Tibial artery (tissue), 4 donors: ENCODE measurements around the gene MAML2.

Experiments
- DNase-seq, 2 donors: peaks; one replicate each; pipeline ENCODE4 v3.0.0-alpha.2; 2019
- H3K27ac ChIP-seq, 2 donors: fragments of 200-600 bp; sonication (generic) in 1 of 2; 1 replicate in 1 of 2; 2 replicates in 1 of 2; pipeline ENCODE4 v1.5.1; 2018 to 2019; ENCODE audit warnings: mild to moderate bottlenecking in 1 of 2
- H3K27me3 ChIP-seq, 2 donors: fragments of 200-600 bp; sonication (generic) in 1 of 2; one replicate each; pipeline versions ENCODE4 v1.5.1 to v1.6.0; 2016 to 2019
- H3K36me3 ChIP-seq, 3 donors: fragments of 200-600 bp; sonication (generic) in 2 of 3; one replicate each; pipeline ENCODE4 v1.5.1; 2016 to 2019; ENCODE audit warnings: mild to moderate bottlenecking in 2 of 3
- H3K4me1 ChIP-seq, 4 donors: fragments of 200-600 bp; sonication (generic) in 2 of 4; 1 replicate in 3 of 4; 2 replicates in 1 of 4; pipeline ENCODE4 v1.5.1; 2016 to 2019
- H3K4me3 ChIP-seq, 2 donors: fragments of 200-600 bp; sonication (generic) in 1 of 2; 1 replicate in 1 of 2; 2 replicates in 1 of 2; pipeline ENCODE4 v1.5.1; 2018 to 2019; ENCODE audit warnings: mild to moderate bottlenecking in 2 of 2
- H3K9me3 ChIP-seq, 3 donors: fragments of 200-600 bp; sonication (generic) in 1 of 3; one replicate each; pipeline ENCODE4 v1.5.1; 2016 to 2019
- CTCF ChIP-seq, 2 experiments: fragments of 200-600 bp in 1 of 2; fragments of 450-650 bp in 1 of 2; IDR thresholded peaks; one replicate each; pipeline ENCODE4 v1.5.1; 2017 to 2019; ENCODE audit warnings: antibody characterized with exemption in 2 of 2, mild to moderate bottlenecking in 1 of 2, moderate library complexity in 1 of 2
- intact Hi-C: fragments of 100-400 bp; cut with DNase I; formaldehyde crosslinking; loops from one replicate; pipeline ENCODE4 v1.15.0; 2023; ENCODE audit warnings: low total_unique reads

MAML2 gene

GRCh38 chr11:96334219-96334618, 8.8 kb downstream of the MAML2 start:
- DNase-seq: no peak
- Histone ChIP-seq H3K9me3 (no peaks in the 10 kb centered on the region), H3K36me3 (peaks cover 0 to 3% (median 0%) of the 10 kb centered on the region in 3 donors), H3K4me1 (peaks cover 0 to 89% (median 65%) of the 10 kb centered on the region in 4 donors), H3K27me3 (no peaks in the 10 kb centered on the region), H3K4me3 (no peak overlapping the region), H3K27ac (no peak overlapping the region)
- intact Hi-C loops: no loop called here
- TF ChIP-seq CTCF (IDR thresholded peaks at IDR 0.05): no peak

GRCh38 chr11:96333191-96333719, 9.7 kb downstream of the MAML2 start:
- peak overlapping the region; percentile 47 for H3K27ac ChIP-seq
- TF ChIP-seq CTCF (IDR thresholded peaks at IDR 0.05): no peak
- no peak for DNase-seq
- peaks cover 0 to 90% (median 66%) of the 10 kb centered on the region in 4 donors for H3K4me1 ChIP-seq
- no peaks in the 10 kb centered on the region for H3K27me3 ChIP-seq
- peaks cover 0 to 3% (median 0%) of the 10 kb centered on the region in 3 donors for H3K36me3 ChIP-seq
- H3K9me3 ChIP-seq: no peaks in the 10 kb centered on the region
- no peak overlapping the region for H3K4me3 ChIP-seq
- intact Hi-C loops: no loop called here

- no peak for DNase-seq
- intact Hi-C loops: no loop called here
- Histone ChIP-seq H3K27ac (peak overlapping the region; percentile 47), H3K27me3 (no peaks in the 10 kb centered on the region), H3K4me3 (no peak overlapping the region), H3K4me1 (peaks cover 0 to 86% (median 56%) of the 10 kb centered on the region in 4 donors), H3K9me3 (no peaks in the 10 kb centered on the region), H3K36me3 (peaks cover 0 to 3% (median 0%) of the 10 kb centered on the region in 3 donors)
- no peak for TF ChIP-seq CTCF (IDR thresholded peaks at IDR 0.05)
Measured at GRCh38 chr11:96332126-96332771, 10.7 kb downstream of the MAML2 start.

- H3K36me3 ChIP-seq: peaks cover 0 to 3% (median 0%) of the 10 kb centered on the region in 3 donors
- H3K27me3 ChIP-seq: no peaks in the 10 kb centered on the region
- no peak for DNase-seq
- H3K4me1 ChIP-seq: peaks cover 0 to 84% (median 54%) of the 10 kb centered on the region in 4 donors
- TF ChIP-seq CTCF (IDR thresholded peaks at IDR 0.05): no peak
- no peaks in the 10 kb centered on the region for H3K9me3 ChIP-seq
- peak overlapping the region; percentile 47 for H3K27ac ChIP-seq
- H3K4me3 ChIP-seq: no peak overlapping the region
- intact Hi-C loops: no loop called here
Measured at GRCh38 chr11:96331699-96332116, 11.3 kb downstream of the MAML2 start.

GRCh38 chr11:96330511-96330859, 12.5 kb downstream of the MAML2 start:
- no peaks in the 10 kb centered on the region for H3K27me3 ChIP-seq
- TF ChIP-seq CTCF (IDR thresholded peaks at IDR 0.05): no peak
- intact Hi-C loops: no loop called here
- H3K4me1 ChIP-seq: peaks cover 0 to 86% (median 53%) of the 10 kb centered on the region in 4 donors
- no peaks in the 10 kb centered on the region for H3K9me3 ChIP-seq
- DNase-seq: no peak
- H3K36me3 ChIP-seq: peaks cover 0 to 3% (median 0%) of the 10 kb centered on the region in 3 donors
- peak overlapping the region; percentile 46 to 70 for H3K27ac ChIP-seq
- H3K4me3 ChIP-seq: no peak overlapping the region
